Measurements from ENCODE around the gene MVB12B.

Gene MVB12B

GRCh38 chr9:126386776-126387175 lies 60.1 kb downstream of the MVB12B start:
- no peak for DNase-seq (ENCODE audit: low spot score)

- no peak for DNase-seq (ENCODE audit: low spot score)
These were observed 62.5 kb downstream of the MVB12B start for GRCh38 chr9:126388964-126389708.

GRCh38 chr9:126389992-126390391 lies 63.4 kb downstream of the MVB12B start:
- DNase-seq (ENCODE audit: low spot score), result no peak

- no peak for DNase-seq (ENCODE audit: low spot score)
These were observed 64.3 kb downstream of the MVB12B start for GRCh38 chr9:126390923-126391322.

- DNase-seq (ENCODE audit: low spot score), result no peak
These were observed 65.4 kb downstream of the MVB12B start for GRCh38 chr9:126391713-126392661.

- no peak for DNase-seq (ENCODE audit: low spot score)
These were observed 66.2 kb downstream of the MVB12B start for GRCh38 chr9:126392662-126393371.

GRCh38 chr9:126393876-126394275 lies 67.2 kb downstream of the MVB12B start:
- no peak for DNase-seq (ENCODE audit: low spot score)

- DNase-seq (ENCODE audit: low spot score), result no peak
These were observed 68.2 kb downstream of the MVB12B start for GRCh38 chr9:126394802-126395201.

- peak; percentile 17 for DNase-seq (ENCODE audit: low spot score)
These were observed 69.0 kb downstream of the MVB12B start for GRCh38 chr9:126395439-126396212.

GRCh38 chr9:126397056-126397455 lies 70.4 kb downstream of the MVB12B start:
- DNase-seq (ENCODE audit: low spot score), result peak; percentile 74

GRCh38 chr9:126398403-126399058 lies 71.9 kb downstream of the MVB12B start:
- peak; percentile 76 for DNase-seq (ENCODE audit: low spot score)

GRCh38 chr9:126399251-126399650 lies 72.6 kb downstream of the MVB12B start:
- DNase-seq (ENCODE audit: low spot score), result no peak

GRCh38 chr9:126399789-126400188 lies 73.2 kb downstream of the MVB12B start:
- no peak for DNase-seq (ENCODE audit: low spot score)

- no peak for DNase-seq (ENCODE audit: low spot score)
These were observed 73.9 kb downstream of the MVB12B start for GRCh38 chr9:126400571-126400970.

GRCh38 chr9:126401107-126401506 lies 74.5 kb downstream of the MVB12B start:
- DNase-seq (ENCODE audit: low spot score), result no peak

- DNase-seq (ENCODE audit: low spot score), result no peak
These were observed 75.0 kb downstream of the MVB12B start for GRCh38 chr9:126401581-126401980.

GRCh38 chr9:126403397-126403796 lies 76.8 kb downstream of the MVB12B start:
- no peak for DNase-seq (ENCODE audit: low spot score)

- no peak for DNase-seq (ENCODE audit: low spot score)
These were observed 77.8 kb downstream of the MVB12B start for GRCh38 chr9:126404459-126404858.

- DNase-seq (ENCODE audit: low spot score), result no peak
These were observed 79.5 kb downstream of the MVB12B start for GRCh38 chr9:126406075-126406667.

- no peak for DNase-seq (ENCODE audit: low spot score)
These were observed 80.7 kb downstream of the MVB12B start for GRCh38 chr9:126407114-126407870.
